GOT3 (cell line): Measurements from ENCODE around the gene RNF114.
"Not testable (repeated sequence)": the region's sequence is repeated elsewhere in the genome, so short reads cannot be mapped to it uniquely, and the experiment has no call there.

Experiments
- DNase-seq: peaks from one replicate; lab custom pipeline; 2025; ENCODE audit warnings: mixed read lengths; lab: John Stamatoyannopoulos, UW

RNF114 gene

GRCh38 chr20:49964964-49965780 is 29.0 kb downstream of the RNF114 start:
- DNase-seq, result no peak

- no peak for DNase-seq
These were observed 29.6 kb downstream of the RNF114 start for GRCh38 chr20:49965781-49966305.

DNA sequence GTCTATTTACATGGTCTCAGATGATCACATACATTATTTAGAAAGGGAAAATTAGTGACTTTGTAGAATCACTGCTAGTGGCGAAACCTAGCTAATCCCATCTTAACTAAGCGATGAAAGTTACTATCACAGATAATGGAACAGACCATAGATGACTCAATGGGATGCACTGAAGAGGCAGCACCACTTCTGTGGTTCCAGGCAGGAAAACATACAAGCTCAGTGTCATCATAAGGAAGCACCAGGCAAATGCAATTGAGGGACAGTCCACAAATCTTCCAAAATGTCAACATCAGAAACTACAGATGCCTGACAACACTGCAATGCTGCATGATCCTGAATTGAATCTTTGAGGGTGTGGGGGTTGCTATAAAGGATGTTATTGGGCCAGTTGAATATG is 30.7 kb downstream of the RNF114 start:
- DNase-seq, result no peak

DNA sequence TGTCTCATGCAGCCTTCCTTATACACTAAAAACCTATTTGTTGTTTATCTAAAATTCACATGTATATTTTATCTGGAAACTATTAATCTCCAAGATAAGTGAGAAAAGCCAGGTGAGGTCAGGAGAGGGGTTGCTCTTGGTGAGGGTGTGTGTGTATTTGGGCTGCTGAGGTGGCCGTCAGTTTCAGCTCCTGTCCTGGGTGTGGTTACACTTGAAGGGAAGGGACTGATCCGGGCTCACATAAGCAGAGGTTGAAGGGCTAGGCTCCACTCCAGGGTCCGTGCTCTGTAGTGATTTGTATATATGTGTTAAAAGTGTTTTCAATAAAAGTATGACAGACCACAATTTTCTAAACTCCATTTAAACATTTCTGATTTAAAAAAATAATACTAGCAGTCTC is 33.0 kb downstream of the RNF114 start:
- no peak for DNase-seq

DNA sequence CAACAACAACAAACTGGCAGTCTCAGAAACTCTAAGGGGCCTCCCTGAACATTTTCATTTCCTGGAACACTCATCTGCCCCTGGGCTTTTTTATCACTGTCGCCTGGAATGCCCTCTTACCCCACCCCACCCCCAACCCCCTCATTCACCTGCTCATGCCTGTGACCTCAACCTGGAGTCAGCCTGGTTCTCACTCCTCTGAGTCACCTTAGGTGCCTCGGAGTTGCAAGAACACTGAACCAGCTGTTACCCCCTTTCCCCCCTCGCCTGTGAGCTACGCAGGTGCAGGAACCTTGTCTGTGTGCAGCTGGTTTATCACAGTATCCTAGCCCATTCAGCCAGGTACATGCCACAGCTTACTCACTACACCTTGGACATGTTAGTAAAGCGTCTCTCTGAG is 33.7 kb downstream of the RNF114 start:
- DNase-seq, result no peak

- DNase-seq, result no peak
These were observed 34.3 kb downstream of the RNF114 start for GRCh38 chr20:49970498-49970897.

- no peak for DNase-seq
These were observed 37.8 kb downstream of the RNF114 start for GRCh38 chr20:49973981-49974380.

- no peak for DNase-seq
These were observed 40.3 kb downstream of the RNF114 start for GRCh38 chr20:49976542-49976941.

- DNase-seq, result not testable (repeated sequence)
These were observed 41.5 kb downstream of the RNF114 start for GRCh38 chr20:49977740-49978139.

GRCh38 chr20:49978685-49979029 is 42.5 kb downstream of the RNF114 start:
- no peak for DNase-seq

- no peak for DNase-seq
These were observed 43.0 kb downstream of the RNF114 start for GRCh38 chr20:49979030-49979832.

GRCh38 chr20:49980140-49981008 is 44.2 kb downstream of the RNF114 start:
- DNase-seq, result no peak

- DNase-seq, result no peak
These were observed 45.2 kb downstream of the RNF114 start for GRCh38 chr20:49981218-49982071.

DNA sequence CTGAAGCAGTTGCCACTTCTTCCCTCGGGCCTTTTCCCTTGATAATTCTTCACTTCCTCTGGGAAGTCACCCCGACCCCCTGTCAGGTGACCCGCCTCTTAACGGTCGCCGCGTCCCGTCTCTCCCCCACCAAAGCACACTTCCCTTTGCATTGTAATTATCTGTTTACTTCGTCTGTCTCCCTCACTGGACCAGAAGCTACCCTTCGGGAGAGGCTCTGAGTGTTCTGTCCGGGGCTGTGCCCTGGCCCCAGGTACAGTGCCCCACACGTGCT is 45.8 kb downstream of the RNF114 start:
- DNase-seq, result no peak

- DNase-seq, result no peak
These were observed 46.3 kb downstream of the RNF114 start, which contains the start of gene SNAI1 for GRCh38 chr20:49982346-49983122. SNAI1 (plus strand) TSS chr20:49982980; CDS start chr20:49983060, 80 bp downstream.

DNA sequence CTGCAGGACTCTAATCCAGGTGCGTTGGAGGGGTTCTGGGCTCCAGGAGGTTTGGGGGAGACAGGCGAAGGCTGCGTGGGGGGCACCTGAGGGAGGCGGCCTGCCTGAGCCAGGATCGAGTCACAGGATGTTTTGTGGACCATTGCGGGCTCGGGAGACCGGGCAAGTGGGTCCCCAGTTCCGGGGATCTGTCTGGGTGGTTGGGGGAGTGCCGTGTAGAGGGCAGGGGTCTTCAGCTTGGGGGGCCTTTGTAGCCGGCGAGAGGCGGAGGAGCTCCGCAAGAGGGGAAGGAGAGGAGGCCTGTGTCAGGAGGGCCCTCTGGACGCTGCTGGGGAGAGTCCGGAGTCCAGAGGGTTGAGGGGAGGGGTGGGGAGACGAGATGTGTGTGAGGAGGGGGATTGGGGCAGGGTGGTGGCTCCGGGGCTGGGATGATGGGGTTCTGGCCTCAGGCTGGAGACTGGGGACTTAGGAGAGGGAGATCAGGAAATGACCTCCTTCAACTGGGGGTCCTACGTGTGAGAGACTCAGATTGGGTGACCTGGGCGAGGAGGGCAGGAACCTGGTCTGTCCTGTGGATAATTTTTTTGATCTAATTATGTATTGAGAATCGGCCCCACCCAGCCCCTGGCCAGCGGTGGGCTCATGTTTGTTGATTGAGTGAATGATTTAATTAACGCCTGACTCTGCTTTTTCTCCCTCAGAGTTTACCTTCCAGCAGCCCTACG is 47.1 kb downstream of the RNF114 start:
- no peak for DNase-seq

- no peak for DNase-seq
These were observed 47.7 kb downstream of the RNF114 start for GRCh38 chr20:49983848-49984408.

DNA sequence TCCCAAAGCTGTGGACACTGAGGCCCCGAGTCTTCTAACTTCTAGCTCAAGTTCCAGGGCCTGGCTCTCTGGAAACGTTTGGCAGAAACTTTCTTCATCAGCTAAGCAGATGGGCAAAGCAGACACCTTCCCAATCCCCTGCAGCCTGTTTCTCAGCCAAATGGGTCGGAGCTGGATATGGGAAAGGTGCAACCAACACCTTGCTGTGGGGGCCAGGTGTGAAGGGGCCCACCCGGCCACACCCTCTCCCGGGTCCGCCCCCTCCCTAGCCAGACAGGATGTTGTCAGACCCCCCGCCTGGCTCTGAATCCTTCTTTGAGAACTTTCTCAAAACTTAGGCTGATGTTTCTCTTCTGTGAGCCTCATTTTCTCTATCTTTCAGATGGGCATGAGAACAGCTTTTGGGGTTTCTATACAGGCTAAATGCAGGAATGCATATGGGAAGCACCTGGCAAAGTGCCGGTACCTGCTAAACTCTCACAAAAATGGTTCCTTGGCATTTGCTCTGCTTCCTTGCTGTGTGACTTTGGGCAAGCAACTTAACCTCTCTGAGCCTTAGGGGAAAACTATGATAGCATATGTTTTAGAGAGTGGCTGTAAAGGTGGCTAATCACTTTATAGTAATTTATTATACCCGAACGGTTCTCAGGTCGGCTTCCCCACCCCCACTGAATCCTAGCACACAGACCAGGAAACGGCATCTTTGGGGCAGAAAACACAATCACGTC is 48.4 kb downstream of the RNF114 start:
- no peak for DNase-seq

GRCh38 chr20:49985157-49985556 is 49.0 kb downstream of the RNF114 start:
- no peak for DNase-seq
